AG04449 (cell line): ENCODE results near the gene KCNQ1.

Experiments used
- CTCF ChIA-PET: fragments of 350-600 bp; formaldehyde crosslinking; extraction: SDS; loops from one replicate; lab custom pipeline; 2021; ENCODE audit warnings: antibody characterized with exemption; lab: Yijun Ruan, JAX
- POLR2A ChIA-PET: fragments of 400-600, 350-600 bp; formaldehyde crosslinking; extraction: SDS; loops from one replicate; lab custom pipeline; 2020; ENCODE audit warnings: antibody characterized with exemption, inconsistent platforms; lab: Yijun Ruan, JAX
- DNase-seq: peaks from one replicate; pipeline ENCODE4 v3.0.0-alpha.2; 2010; ENCODE audit warnings: low read depth, low spot score
- H3K4me3 ChIP-seq: 2 replicates; pipeline ENCODE4 v1.5.1; 2011; ENCODE audit warnings: low read depth, mild to moderate bottlenecking, control low read depth, low read length
- CTCF ChIP-seq: IDR thresholded peaks from one replicate; pipeline ENCODE4 v1.5.1; 2011; ENCODE audit warnings: mild to moderate bottlenecking, moderate library complexity, low read length, control low read depth, inconsistent platforms; ENCODE audit not compliant: insufficient read depth; ENCODE audit errors: missing control alignments

Gene KCNQ1

DNA sequence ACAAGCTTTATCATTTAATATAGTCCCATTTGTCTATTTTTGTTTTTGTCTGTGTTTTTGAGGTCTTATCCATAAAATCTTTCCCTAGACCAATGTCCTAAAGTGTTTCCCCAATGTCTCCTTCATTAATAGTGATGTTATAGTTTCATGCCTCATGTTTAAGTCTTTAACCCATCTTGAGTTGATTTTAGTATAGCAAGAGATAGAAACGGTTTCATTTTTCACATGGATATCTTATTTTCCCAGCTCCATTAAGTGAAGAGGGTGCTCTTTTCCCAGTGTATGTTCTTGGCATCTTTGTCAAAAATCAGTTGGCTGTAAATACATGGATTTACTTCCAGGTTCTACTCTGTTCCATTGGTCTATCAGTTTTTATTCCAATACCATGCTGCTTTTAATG, 196.8 kb downstream of the KCNQ1 start:
- H3K4me3 ChIP-seq, result no peak overlapping the region
- CTCF ChIA-PET, result no interaction called here
- POLR2A ChIA-PET, result no interaction called here
- no peak for DNase-seq
- no peak for TF ChIP-seq CTCF

- ChIA-PET POLR2A (no interaction called here), CTCF (interaction anchor here (0.6 kb wide), 1 partner anchor 111 kb away, joined by 3 read pairs; no protein-coding TSS in a partner anchor)
- DNase-seq, result no peak
- H3K4me3 ChIP-seq, result no peak overlapping the region
- TF ChIP-seq CTCF, result no peak
These were observed 198.9 kb downstream of the KCNQ1 start for GRCh38 chr11:2643746-2644145.

GRCh38 chr11:2644844-2645778, 200.3 kb downstream of the KCNQ1 start:
- CTCF ChIA-PET, result interaction anchor here (1.0 kb wide), 1 partner anchor 245 kb away, joined by 3 read pairs; no protein-coding TSS in a partner anchor
- POLR2A ChIA-PET, result no interaction called here
- no peak for DNase-seq

DNA sequence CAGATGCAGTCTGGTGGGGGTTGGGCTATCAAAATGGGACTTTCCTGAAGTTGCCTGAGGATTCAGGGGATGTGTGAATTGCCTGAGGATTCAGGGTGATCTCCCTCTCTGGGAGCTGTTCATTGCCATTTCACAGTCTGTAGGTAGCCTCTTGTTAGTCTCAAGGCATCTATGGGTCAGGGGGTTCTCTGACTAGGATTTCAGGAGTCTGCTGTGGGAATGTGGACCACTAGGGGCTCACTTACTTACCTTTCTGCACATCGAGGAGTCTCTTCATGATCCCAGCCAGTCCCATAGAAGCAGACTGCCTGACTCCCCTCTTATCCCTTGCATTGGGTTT, 200.9 kb downstream of the KCNQ1 start:
- DNase-seq, result no peak
- TF ChIP-seq CTCF, result no peak
- CTCF ChIA-PET, result interaction anchor here (1.0 kb wide), 1 partner anchor 244 kb away, joined by 3 read pairs; no protein-coding TSS in a partner anchor
- H3K4me3 ChIP-seq, result no peak overlapping the region
- POLR2A ChIA-PET, result no interaction called here

More at GRCh38 chr11:2644844-2645778, 200.3 kb downstream of the KCNQ1 start:
- no peak overlapping the region for H3K4me3 ChIP-seq
- no peak for TF ChIP-seq CTCF

DNA sequence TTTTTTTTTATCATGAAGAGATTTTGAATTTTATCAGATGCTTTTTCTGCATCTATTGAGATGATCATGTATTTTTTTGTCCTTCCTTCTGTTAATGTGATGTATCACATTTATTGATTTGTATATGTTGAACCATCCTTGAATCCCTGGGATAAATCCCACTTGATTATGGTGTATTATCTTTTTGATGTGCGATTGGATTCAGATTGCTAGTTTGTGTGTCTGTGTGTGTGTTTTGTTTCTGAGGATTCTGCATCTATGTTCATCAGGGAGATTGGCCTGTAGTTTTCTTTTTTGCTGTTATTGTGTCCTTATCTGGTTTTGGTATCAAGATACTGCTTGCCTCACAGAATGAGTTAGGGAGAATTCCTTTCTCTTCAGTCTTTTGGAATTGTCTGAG, 202.4 kb downstream of the KCNQ1 start:
- ChIA-PET CTCF (interaction anchor here (1.0 kb wide), 1 partner anchor 241 kb away, joined by 3 read pairs; no protein-coding TSS in a partner anchor), POLR2A (no interaction called here)
- no peak overlapping the region for H3K4me3 ChIP-seq
- no peak for DNase-seq
- no peak for TF ChIP-seq CTCF

GRCh38 chr11:2647953-2648352, 203.1 kb downstream of the KCNQ1 start:
- POLR2A ChIA-PET, result no interaction called here

More at GRCh38 chr11:2647953-2648352, 203.1 kb downstream of the KCNQ1 start:
- no peak for TF ChIP-seq CTCF
- CTCF ChIA-PET, result no interaction called here
- H3K4me3 ChIP-seq, result no peak overlapping the region
- no peak for DNase-seq
